Fibroblast of villous mesenchyme (primary cell): ENCODE results near the gene PTDSS2. TPM values are rescaled to one million over a fixed set of nuclear protein-coding genes. Genes with fewer than 3 reads are reported as not detected.

Source experiments
- DNase-seq: peaks from one replicate; pipeline ENCODE4 v3.0.0-alpha.2; 2010; ENCODE audit warnings: low read depth
- H3K4me3 ChIP-seq: 2 replicates; pipeline ENCODE4 v1.5.1; 2011; ENCODE audit warnings: low read depth, mild to moderate bottlenecking, low read length
- total RNA-seq: library from RNA; depleted of rRNA; stranded (reverse); fragments of >200 nt; gene quantifications from 2 replicates; pipeline ENCODE4 v1.2.3, GENCODE V29; 2012
- TF ChIP-seq, protein P1 (sequence below): IDR thresholded peaks from 2 replicates; pipeline ENCODE4 v1.5.1; 2012; ENCODE audit warnings: low read depth, mild to moderate bottlenecking, low read length; ENCODE audit not compliant: insufficient read depth

Gene PTDSS2
- total RNA-seq, 1 donor = 31.5 TPM

GRCh38 chr11:405954-406795 is 43.9 kb upstream of the PTDSS2 start:
- H3K4me3 ChIP-seq = peak overlapping the region; percentile 62
- TF ChIP-seq, protein P1, sequence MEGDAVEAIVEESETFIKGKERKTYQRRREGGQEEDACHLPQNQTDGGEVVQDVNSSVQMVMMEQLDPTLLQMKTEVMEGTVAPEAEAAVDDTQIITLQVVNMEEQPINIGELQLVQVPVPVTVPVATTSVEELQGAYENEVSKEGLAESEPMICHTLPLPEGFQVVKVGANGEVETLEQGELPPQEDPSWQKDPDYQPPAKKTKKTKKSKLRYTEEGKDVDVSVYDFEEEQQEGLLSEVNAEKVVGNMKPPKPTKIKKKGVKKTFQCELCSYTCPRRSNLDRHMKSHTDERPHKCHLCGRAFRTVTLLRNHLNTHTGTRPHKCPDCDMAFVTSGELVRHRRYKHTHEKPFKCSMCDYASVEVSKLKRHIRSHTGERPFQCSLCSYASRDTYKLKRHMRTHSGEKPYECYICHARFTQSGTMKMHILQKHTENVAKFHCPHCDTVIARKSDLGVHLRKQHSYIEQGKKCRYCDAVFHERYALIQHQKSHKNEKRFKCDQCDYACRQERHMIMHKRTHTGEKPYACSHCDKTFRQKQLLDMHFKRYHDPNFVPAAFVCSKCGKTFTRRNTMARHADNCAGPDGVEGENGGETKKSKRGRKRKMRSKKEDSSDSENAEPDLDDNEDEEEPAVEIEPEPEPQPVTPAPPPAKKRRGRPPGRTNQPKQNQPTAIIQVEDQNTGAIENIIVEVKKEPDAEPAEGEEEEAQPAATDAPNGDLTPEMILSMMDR = no peak
- DNase-seq = no peak

DNA sequence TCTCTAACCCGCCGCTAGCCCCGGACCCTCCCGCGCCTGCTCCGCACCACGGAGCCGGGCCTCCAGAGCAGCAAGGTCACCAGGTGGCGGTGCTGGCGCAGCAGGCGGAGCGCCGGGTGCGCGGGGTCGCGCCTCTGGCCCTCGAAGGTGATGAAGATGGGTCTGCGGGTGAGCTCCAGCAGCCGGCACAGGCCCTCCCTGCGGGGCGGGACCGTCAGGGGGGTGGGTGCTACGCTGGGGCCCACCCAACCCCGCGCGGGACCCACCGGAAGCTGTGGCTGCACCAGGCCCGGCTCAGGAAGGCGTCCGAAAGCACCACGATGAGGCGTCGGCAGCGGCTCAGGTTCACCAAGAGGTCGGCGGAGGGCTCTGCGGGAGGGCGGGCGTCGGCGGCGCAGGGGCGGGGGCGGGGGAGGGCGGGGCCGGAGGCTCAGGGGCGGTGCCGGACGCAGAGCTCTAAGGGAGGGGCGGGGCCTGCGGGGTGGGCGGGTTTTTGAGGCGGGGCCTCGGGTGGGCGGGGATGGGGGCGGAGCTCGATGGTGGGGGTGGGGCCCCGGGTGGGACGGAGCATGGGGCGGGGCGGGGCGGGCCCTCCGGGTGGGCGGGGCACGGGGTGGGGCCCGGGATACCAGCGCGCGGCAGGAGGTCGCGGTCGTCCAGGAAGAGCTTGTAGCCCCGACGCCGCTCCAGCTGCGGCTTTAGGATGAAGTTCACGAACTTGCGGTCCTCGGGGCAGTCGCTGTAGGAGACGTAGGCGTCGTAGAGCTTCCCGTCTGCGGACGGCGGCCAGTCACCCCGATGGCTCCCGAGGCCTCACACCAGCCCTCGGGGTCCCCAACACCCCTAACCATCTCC is 43.1 kb upstream of the PTDSS2 start:
- peak overlapping the region; percentile 62 for H3K4me3 ChIP-seq
- DNase-seq = peak; percentile 87
- TF ChIP-seq, protein P1 = peak; percentile 17

DNA sequence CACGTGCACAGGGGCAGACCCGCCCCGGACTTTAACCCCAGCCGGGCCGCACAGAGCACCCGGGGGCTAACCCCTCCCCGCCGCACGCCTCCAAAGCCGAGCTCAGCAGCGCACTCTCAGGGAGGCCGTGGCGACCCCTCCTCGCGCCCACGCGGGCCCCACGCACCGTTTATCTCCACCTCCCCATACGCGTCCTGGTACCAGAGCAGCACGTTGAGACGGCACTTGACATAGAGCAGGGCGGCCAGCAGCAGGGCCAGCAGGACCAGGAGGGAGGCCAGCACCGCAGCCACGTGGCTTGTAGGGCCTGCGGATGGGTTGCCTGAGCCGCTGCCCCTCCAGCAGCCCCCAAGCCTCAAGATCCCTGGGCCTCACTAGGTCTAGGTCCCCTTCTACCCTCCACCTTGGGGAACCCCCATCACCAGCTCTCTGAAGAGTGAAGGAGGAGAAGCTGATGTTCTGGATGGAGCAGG is 42.4 kb upstream of the PTDSS2 start:
- H3K4me3 ChIP-seq = no peak overlapping the region
- TF ChIP-seq, protein P1 = no peak
- no peak for DNase-seq

- no peak for DNase-seq
- no peak overlapping the region for H3K4me3 ChIP-seq
- TF ChIP-seq, protein P1 = no peak
Measured at GRCh38 chr11:408154-409007, 41.7 kb upstream of the PTDSS2 start.

DNA sequence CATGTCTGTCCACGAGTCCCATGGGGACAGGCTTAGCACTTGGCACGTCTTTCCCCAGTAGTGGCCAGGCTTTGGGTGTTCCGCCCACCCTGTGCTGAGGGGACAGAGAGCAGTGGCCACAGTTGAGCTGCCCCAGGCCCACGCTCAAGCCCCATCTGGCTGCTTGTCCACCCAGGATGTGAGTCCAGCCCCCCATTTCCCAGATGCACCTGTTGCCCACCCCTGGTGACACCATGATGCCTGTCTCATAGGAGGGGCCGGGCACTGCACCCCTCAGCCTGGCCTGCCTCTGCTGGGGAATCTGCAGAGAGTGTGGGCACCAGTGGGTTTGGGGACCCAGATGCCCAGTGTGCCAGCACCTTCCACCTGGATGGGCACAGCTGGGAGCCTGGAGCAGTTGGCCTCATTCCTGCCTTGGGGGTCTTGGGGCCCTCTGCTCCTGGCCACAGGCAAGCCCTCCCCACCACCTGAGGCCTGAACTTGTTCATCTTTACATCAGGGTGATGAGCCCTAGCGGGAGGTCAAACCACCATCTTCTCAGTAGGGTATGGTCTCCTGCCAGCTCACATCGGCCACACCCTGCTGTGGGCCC is 41.0 kb upstream of the PTDSS2 start:
- no peak for DNase-seq
- TF ChIP-seq, protein P1 = no peak
- no peak overlapping the region for H3K4me3 ChIP-seq
